ENCODE data around the gene ACSL5.
"Not testable (repeated sequence)": the region's sequence is repeated elsewhere in the genome, so short reads cannot be mapped to it uniquely, and the experiment has no call there.

The ACSL5 gene

DNA sequence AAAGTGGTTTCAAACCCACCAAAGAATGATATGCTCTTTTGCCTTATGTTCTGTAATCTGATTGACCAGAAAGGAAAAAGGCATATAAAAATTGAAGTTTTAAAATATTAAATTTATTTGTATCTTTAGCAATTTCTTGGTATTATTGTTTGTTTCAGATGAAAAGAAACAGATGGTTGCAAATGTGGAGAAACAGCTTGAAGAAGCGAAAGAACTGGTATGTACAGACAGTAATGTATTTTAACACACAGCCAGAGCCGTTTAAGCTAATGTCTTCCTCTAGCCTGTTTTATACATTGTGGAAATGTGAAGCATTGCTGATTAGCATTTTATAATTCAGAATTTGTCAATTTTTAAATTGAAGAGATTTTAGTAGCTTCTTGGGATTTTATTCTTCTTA lies 86.5 kb downstream of the ACSL5 start:
- H3K4me3 ChIP-seq (ENCODE audit: low read depth, low read length), result no peak overlapping the region
- no peaks in the 10 kb centered on the region for H3K9me3 ChIP-seq
- peaks cover 8% of the 10 kb centered on the region for H3K36me3 ChIP-seq
- H3K27me3 ChIP-seq, result no peaks in the 10 kb centered on the region
- no peak for TF ChIP-seq CTCF (IDR thresholded peaks at IDR 0.05; ENCODE audit: low read depth, low read length)
- H3K4me1 ChIP-seq, result no peaks in the 10 kb centered on the region
- DNase-seq, result no peak

- no peaks in the 10 kb centered on the region for H3K4me1 ChIP-seq
- DNase-seq, result no peak
- no peaks in the 10 kb centered on the region for H3K9me3 ChIP-seq
These were observed 87.3 kb downstream of the ACSL5 start for GRCh38 chr10:112461029-112461887.

GRCh38 chr10:112464074-112464473 lies 90.2 kb downstream of the ACSL5 start:
- DNase-seq; H3K9me3 ChIP-seq; H3K4me3 ChIP-seq (ENCODE audit: low read depth, low read length); H3K27me3 ChIP-seq; H3K4me1 ChIP-seq: not testable (repeated sequence)
- H3K36me3 ChIP-seq, result peaks cover 16% of the 10 kb centered on the region

More at GRCh38 chr10:112461029-112461887, 87.3 kb downstream of the ACSL5 start:
- H3K27me3 ChIP-seq, result no peaks in the 10 kb centered on the region
- H3K36me3 ChIP-seq, result peaks cover 16% of the 10 kb centered on the region
- no peak overlapping the region for H3K4me3 ChIP-seq (ENCODE audit: low read depth, low read length)
- TF ChIP-seq CTCF (IDR thresholded peaks at IDR 0.05; ENCODE audit: low read depth, low read length), result no peak

DNA sequence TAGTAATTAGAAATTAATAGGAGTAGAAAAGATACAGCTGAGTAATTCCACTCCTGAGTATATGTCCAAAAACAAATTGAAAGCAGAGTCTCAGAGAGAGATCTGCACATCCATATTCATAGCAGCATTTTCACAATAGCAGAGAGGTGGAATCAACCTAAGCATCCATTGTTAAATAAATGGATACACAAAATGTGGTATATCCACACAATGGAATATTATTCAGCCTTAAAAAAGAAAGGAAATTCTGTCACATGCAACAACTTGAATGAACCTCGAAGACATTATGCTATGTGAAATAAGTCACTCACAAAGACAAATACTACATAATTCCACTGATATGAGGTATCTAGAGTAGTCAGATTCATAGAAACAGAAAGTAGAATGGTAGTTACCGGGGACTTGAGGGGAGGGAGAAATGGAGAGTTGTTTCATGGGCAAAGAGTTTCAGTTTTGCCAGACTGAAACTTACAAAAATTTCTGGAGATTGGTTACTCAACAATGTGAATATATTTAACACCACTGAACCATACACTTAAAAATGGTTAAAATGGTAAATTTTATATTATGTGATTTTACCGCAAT lies 91.5 kb downstream of the ACSL5 start:
- no peak for DNase-seq
- H3K27me3 ChIP-seq, result no peaks in the 10 kb centered on the region
- TF ChIP-seq CTCF (IDR thresholded peaks at IDR 0.05; ENCODE audit: low read depth, low read length), result no peak
- H3K4me1 ChIP-seq, result no peaks in the 10 kb centered on the region
- no peak overlapping the region for H3K4me3 ChIP-seq (ENCODE audit: low read depth, low read length)
- no peaks in the 10 kb centered on the region for H3K9me3 ChIP-seq
- H3K36me3 ChIP-seq, result peaks cover 16% of the 10 kb centered on the region

- no peak for TF ChIP-seq CTCF (IDR thresholded peaks at IDR 0.05; ENCODE audit: low read depth, low read length)
- no peak for DNase-seq
- H3K4me1 ChIP-seq, result no peaks in the 10 kb centered on the region
- H3K36me3 ChIP-seq, result peaks cover 16% of the 10 kb centered on the region
- H3K9me3 ChIP-seq, result no peaks in the 10 kb centered on the region
- no peak overlapping the region for H3K4me3 ChIP-seq (ENCODE audit: low read depth, low read length)
- H3K27me3 ChIP-seq, result no peaks in the 10 kb centered on the region
These were observed 92.9 kb downstream of the ACSL5 start for GRCh38 chr10:112466802-112467201.

- DNase-seq, result no peak
- H3K4me3 ChIP-seq (ENCODE audit: low read depth, low read length), result no peak overlapping the region
- no peaks in the 10 kb centered on the region for H3K4me1 ChIP-seq
- H3K36me3 ChIP-seq, result peaks cover 16% of the 10 kb centered on the region
- TF ChIP-seq CTCF (IDR thresholded peaks at IDR 0.05; ENCODE audit: low read depth, low read length), result no peak
- no peaks in the 10 kb centered on the region for H3K9me3 ChIP-seq
- H3K27me3 ChIP-seq, result no peaks in the 10 kb centered on the region
These were observed 93.7 kb downstream of the ACSL5 start for GRCh38 chr10:112467541-112468075.

Measured in BE2C (cell line).